ENCODE measurements around the gene EMD.

EMD gene

DNA sequence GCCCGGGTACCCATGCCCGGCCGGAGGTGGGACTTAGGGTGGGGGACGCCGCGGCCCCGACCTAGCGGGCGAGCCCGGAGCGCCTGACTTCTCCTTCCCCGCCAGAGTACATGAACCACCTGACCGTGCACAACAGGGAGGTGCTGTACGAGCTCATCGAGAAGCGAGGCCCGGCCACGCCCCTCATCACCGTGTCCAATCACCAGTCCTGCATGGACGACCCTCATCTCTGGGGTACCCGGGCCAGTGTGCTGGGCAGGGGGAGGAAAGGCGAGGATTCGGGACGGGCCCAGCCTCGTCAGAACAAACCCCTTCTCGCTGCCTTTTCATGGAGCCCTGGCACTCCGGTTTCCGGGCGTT, 32.9 kb downstream of the EMD start:
- H3K4me1 ChIP-seq (ENCODE audit: control insufficient read depth in 2 of 2, insufficient read depth in 1 of 2, low read depth in 1 of 2, low read length in 2 of 2) = peaks cover 0 to 9% of the 10 kb centered on the region in 2 donors
- H3K18ac ChIP-seq (ENCODE audit: low read length) = peak overlapping the region; percentile 92
- H2BK15ac ChIP-seq (ENCODE audit: low read length) = no peak overlapping the region
- H3K27me3 ChIP-seq (ENCODE audit: control insufficient read depth in 3 of 3, insufficient read depth in 3 of 3, low read depth in 1 of 3, low read length in 3 of 3) = no peaks in the 10 kb centered on the region
- WGBS, 2 donors (ENCODE audit: extremely low coverage in 2 of 2, insufficient read length in 2 of 2, insufficient replicate concordance in 1 of 2) = no CpG with 5 or more reads among the region's 29 CpGs
- no peak overlapping the region for H4K8ac ChIP-seq (ENCODE audit: low read depth, low read length)
- no peak overlapping the region for H4K91ac ChIP-seq (ENCODE audit: low read depth, low read length, poor library complexity)
- no peak overlapping the region for H2BK120ac ChIP-seq (ENCODE audit: low read depth, low read length)
- H3K14ac ChIP-seq (ENCODE audit: low read length) = no peak overlapping the region
- H2AK5ac ChIP-seq (ENCODE audit: low read depth, low read length) = no peak overlapping the region
- no peak overlapping the region for H2BK5ac ChIP-seq (ENCODE audit: low read length)
- H3K9me3 ChIP-seq (replicated peaks in 1 of 2; ENCODE audit: control insufficient read depth in 2 of 2, insufficient read depth in 1 of 2, low read depth in 1 of 2, low read length in 2 of 2) = no peaks in the 10 kb centered on the region
- peak overlapping the region; percentile 55 for H3K23ac ChIP-seq (ENCODE audit: low read depth, low read length, poor library complexity)
- peaks cover 7 to 17% of the 10 kb centered on the region in 2 donors for H3K36me3 ChIP-seq (replicated peaks in 1 of 2; ENCODE audit: control insufficient read depth in 2 of 2, insufficient read depth in 2 of 2, low read length in 2 of 2)
- no peak overlapping the region for H3K4ac ChIP-seq (ENCODE audit: low read length)
- H3K9ac ChIP-seq (ENCODE audit: low read depth, low read length, poor library complexity) = peak overlapping the region; percentile 81
- peak overlapping the region; percentile 80 for H2AFZ ChIP-seq (ENCODE audit: low read length)
- H3K79me1 ChIP-seq (ENCODE audit: low read depth, low read length) = no peaks in the 10 kb centered on the region
- H3K27ac ChIP-seq (replicated peaks; ENCODE audit: low read length) = peak overlapping the region; percentile 58
- DNase-seq (ENCODE audit: low spot score) = no peak
- H3K4me3 ChIP-seq (ENCODE audit: low read length in 2 of 2) = peak overlapping the region; percentile 61 to 93
- H3K4me2 ChIP-seq (ENCODE audit: insufficient read depth, low read length, poor library complexity, severe bottlenecking) = peak overlapping the region; percentile 62
- no peak overlapping the region for H2BK12ac ChIP-seq (ENCODE audit: low read length)

DNA sequence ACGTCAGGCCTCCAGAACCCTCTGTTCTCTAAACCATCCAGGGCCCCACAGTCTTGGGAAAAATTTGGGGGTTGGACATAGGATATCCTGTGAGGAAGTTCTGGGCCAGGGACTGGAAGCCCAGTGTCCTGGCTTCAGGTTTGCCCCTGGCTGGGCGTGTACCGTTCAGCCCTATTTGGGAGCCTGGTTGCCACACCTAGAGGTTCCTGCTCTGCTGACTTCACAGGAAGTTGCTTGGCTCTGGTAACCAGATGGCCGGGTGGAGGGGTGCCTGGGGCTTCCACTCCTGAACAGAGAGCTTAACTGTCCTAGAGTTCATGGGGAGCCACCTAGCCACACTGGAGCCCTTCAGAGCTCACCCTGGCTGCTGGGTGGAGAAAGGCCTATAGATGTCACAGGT, 33.4 kb downstream of the EMD start:
- no peaks in the 10 kb centered on the region for H3K9me3 ChIP-seq (replicated peaks in 1 of 2; ENCODE audit: control insufficient read depth in 2 of 2, insufficient read depth in 1 of 2, low read depth in 1 of 2, low read length in 2 of 2)
- H3K4ac ChIP-seq (ENCODE audit: low read length) = no peak overlapping the region
- peak overlapping the region; percentile 32 for H3K27ac ChIP-seq (replicated peaks; ENCODE audit: low read length)
- no peaks in the 10 kb centered on the region for H3K79me1 ChIP-seq (ENCODE audit: low read depth, low read length)
- no peak overlapping the region for H2BK15ac ChIP-seq (ENCODE audit: low read length)
- DNase-seq (ENCODE audit: low spot score) = no peak
- H4K8ac ChIP-seq (ENCODE audit: low read depth, low read length) = no peak overlapping the region
- H3K14ac ChIP-seq (ENCODE audit: low read length) = no peak overlapping the region
- peaks cover 0 to 9% of the 10 kb centered on the region in 2 donors for H3K4me1 ChIP-seq (ENCODE audit: control insufficient read depth in 2 of 2, insufficient read depth in 1 of 2, low read depth in 1 of 2, low read length in 2 of 2)
- H2BK120ac ChIP-seq (ENCODE audit: low read depth, low read length) = no peak overlapping the region
- H4K91ac ChIP-seq (ENCODE audit: low read depth, low read length, poor library complexity) = no peak overlapping the region
- H3K4me3 ChIP-seq (ENCODE audit: low read length in 2 of 2) = peak overlapping the region; percentile 61 to 72
- no peak overlapping the region for H2BK5ac ChIP-seq (ENCODE audit: low read length)
- H3K9ac ChIP-seq (ENCODE audit: low read depth, low read length, poor library complexity) = no peak overlapping the region
- H3K27me3 ChIP-seq (ENCODE audit: control insufficient read depth in 3 of 3, insufficient read depth in 3 of 3, low read depth in 1 of 3, low read length in 3 of 3) = no peaks in the 10 kb centered on the region
- no CpG with 5 or more reads among the region's 4 CpGs for WGBS, 2 donors (ENCODE audit: extremely low coverage in 2 of 2, insufficient read length in 2 of 2, insufficient replicate concordance in 1 of 2)
- peak overlapping the region; percentile 35 for H3K18ac ChIP-seq (ENCODE audit: low read length)
- H3K4me2 ChIP-seq (ENCODE audit: insufficient read depth, low read length, poor library complexity, severe bottlenecking) = peak overlapping the region; percentile 62
- no peak overlapping the region for H2AK5ac ChIP-seq (ENCODE audit: low read depth, low read length)
- peak overlapping the region; percentile 80 for H2AFZ ChIP-seq (ENCODE audit: low read length)
- H3K23ac ChIP-seq (ENCODE audit: low read depth, low read length, poor library complexity) = no peak overlapping the region
- peaks cover 7 to 17% of the 10 kb centered on the region in 2 donors for H3K36me3 ChIP-seq (replicated peaks in 1 of 2; ENCODE audit: control insufficient read depth in 2 of 2, insufficient read depth in 2 of 2, low read length in 2 of 2)
- H2BK12ac ChIP-seq (ENCODE audit: low read length) = no peak overlapping the region

DNA sequence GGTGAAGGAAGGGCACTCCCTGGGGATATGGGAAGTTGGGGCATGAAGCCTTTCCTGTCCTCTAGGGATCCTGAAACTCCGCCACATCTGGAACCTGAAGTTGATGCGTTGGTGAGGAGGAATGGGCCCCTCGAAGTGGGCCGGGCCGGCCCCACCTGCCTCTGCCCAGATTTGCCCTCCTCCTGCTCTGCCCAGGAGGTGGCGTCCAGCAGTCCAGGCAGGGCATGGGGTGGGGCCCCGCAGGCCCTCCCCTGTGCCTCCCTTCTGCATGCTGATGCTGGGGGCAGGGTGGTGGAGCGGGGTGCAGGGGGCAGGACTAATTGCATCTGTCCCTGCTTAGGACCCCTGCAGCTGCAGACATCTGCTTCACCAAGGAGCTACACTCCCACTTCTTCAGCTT, 34.0 kb downstream of the EMD start:
- Histone ChIP-seq H3K18ac (ENCODE audit: low read length) (no peak overlapping the region), H3K4ac (ENCODE audit: low read length) (no peak overlapping the region), H2BK120ac (ENCODE audit: low read depth, low read length) (no peak overlapping the region), H2AFZ (ENCODE audit: low read length) (no peak overlapping the region), H3K27me3 (ENCODE audit: control insufficient read depth in 3 of 3, insufficient read depth in 3 of 3, low read depth in 1 of 3, low read length in 3 of 3) (no peaks in the 10 kb centered on the region), H3K27ac (replicated peaks; ENCODE audit: low read length) (no peak overlapping the region), H4K8ac (ENCODE audit: low read depth, low read length) (no peak overlapping the region), H3K9me3 (replicated peaks in 1 of 2; ENCODE audit: control insufficient read depth in 2 of 2, insufficient read depth in 1 of 2, low read depth in 1 of 2, low read length in 2 of 2) (no peaks in the 10 kb centered on the region), H3K23ac (ENCODE audit: low read depth, low read length, poor library complexity) (no peak overlapping the region), H3K4me2 (ENCODE audit: insufficient read depth, low read length, poor library complexity, severe bottlenecking) (no peak overlapping the region), H3K4me1 (ENCODE audit: control insufficient read depth in 2 of 2, insufficient read depth in 1 of 2, low read depth in 1 of 2, low read length in 2 of 2) (peaks cover 0 to 9% of the 10 kb centered on the region in 2 donors), H3K9ac (ENCODE audit: low read depth, low read length, poor library complexity) (no peak overlapping the region), H3K14ac (ENCODE audit: low read length) (no peak overlapping the region), H2BK5ac (ENCODE audit: low read length) (no peak overlapping the region), H3K36me3 (replicated peaks in 1 of 2; ENCODE audit: control insufficient read depth in 2 of 2, insufficient read depth in 2 of 2, low read length in 2 of 2) (peaks cover 7 to 17% of the 10 kb centered on the region in 2 donors), H3K79me1 (ENCODE audit: low read depth, low read length) (no peaks in the 10 kb centered on the region), H3K4me3 (ENCODE audit: low read length in 2 of 2) (no peak overlapping the region), H4K91ac (ENCODE audit: low read depth, low read length, poor library complexity) (no peak overlapping the region), H2BK12ac (ENCODE audit: low read length) (no peak overlapping the region), H2AK5ac (ENCODE audit: low read depth, low read length) (no peak overlapping the region), H2BK15ac (ENCODE audit: low read length) (no peak overlapping the region)
- no peak for DNase-seq (ENCODE audit: low spot score)
- WGBS, 2 donors (ENCODE audit: extremely low coverage in 2 of 2, insufficient read length in 2 of 2, insufficient replicate concordance in 1 of 2) = no CpG with 5 or more reads among the region's 8 CpGs

DNA sequence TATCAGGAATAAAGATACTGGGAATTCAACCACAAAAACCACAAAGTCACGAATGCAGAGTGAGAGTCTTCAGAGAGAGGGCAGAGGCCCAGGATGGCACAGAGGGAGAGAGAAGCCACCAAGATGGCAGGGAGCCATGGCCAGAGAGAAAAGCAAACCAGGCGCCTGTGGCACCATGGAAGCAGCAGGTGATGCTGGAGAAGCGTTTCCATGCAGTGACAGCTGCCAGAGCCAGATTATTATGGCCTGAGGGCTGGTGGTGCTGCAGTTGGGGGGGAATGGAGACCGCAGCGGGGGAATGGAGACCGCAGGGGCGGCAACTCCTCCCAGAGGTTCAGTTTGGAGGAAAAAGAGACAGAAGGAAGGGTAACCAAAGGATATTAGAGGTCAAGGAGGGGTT, 38.1 kb downstream of the EMD start:
- no peak overlapping the region for H2AK5ac ChIP-seq (ENCODE audit: low read depth, low read length)
- no peak overlapping the region for H3K14ac ChIP-seq (ENCODE audit: low read length)
- H4K8ac ChIP-seq (ENCODE audit: low read depth, low read length) = no peak overlapping the region
- no peak overlapping the region for H3K4me3 ChIP-seq (ENCODE audit: low read length in 2 of 2)
- no peak overlapping the region for H3K4me2 ChIP-seq (ENCODE audit: insufficient read depth, low read length, poor library complexity, severe bottlenecking)
- DNase-seq (ENCODE audit: low spot score) = no peak
- peaks cover 0 to 3% of the 10 kb centered on the region in 2 donors for H3K4me1 ChIP-seq (ENCODE audit: control insufficient read depth in 2 of 2, insufficient read depth in 1 of 2, low read depth in 1 of 2, low read length in 2 of 2)
- no peak overlapping the region for H3K18ac ChIP-seq (ENCODE audit: low read length)
- H2BK12ac ChIP-seq (ENCODE audit: low read length) = no peak overlapping the region
- H2BK15ac ChIP-seq (ENCODE audit: low read length) = no peak overlapping the region
- H3K23ac ChIP-seq (ENCODE audit: low read depth, low read length, poor library complexity) = no peak overlapping the region
- H3K27ac ChIP-seq (replicated peaks; ENCODE audit: low read length) = no peak overlapping the region
- no peaks in the 10 kb centered on the region for H3K27me3 ChIP-seq (ENCODE audit: control insufficient read depth in 3 of 3, insufficient read depth in 3 of 3, low read depth in 1 of 3, low read length in 3 of 3)
- H3K4ac ChIP-seq (ENCODE audit: low read length) = no peak overlapping the region
- peaks cover 7 to 17% of the 10 kb centered on the region in 2 donors for H3K36me3 ChIP-seq (replicated peaks in 1 of 2; ENCODE audit: control insufficient read depth in 2 of 2, insufficient read depth in 2 of 2, low read length in 2 of 2)
- no peaks in the 10 kb centered on the region for H3K79me1 ChIP-seq (ENCODE audit: low read depth, low read length)
- no peaks in the 10 kb centered on the region for H3K9me3 ChIP-seq (replicated peaks in 1 of 2; ENCODE audit: control insufficient read depth in 2 of 2, insufficient read depth in 1 of 2, low read depth in 1 of 2, low read length in 2 of 2)
- H2AFZ ChIP-seq (ENCODE audit: low read length) = no peak overlapping the region
- H2BK5ac ChIP-seq (ENCODE audit: low read length) = no peak overlapping the region
- no CpG with 5 or more reads among the region's 7 CpGs for WGBS, 2 donors (ENCODE audit: extremely low coverage in 2 of 2, insufficient read length in 2 of 2, insufficient replicate concordance in 1 of 2)
- no peak overlapping the region for H2BK120ac ChIP-seq (ENCODE audit: low read depth, low read length)
- H4K91ac ChIP-seq (ENCODE audit: low read depth, low read length, poor library complexity) = no peak overlapping the region
- H3K9ac ChIP-seq (ENCODE audit: low read depth, low read length, poor library complexity) = no peak overlapping the region
